Breast epithelium (tissue), 4 donors: Measurements from ENCODE around the gene ADCYAP1R1. TPM values are rescaled to one million over a fixed set of nuclear protein-coding genes. Genes with fewer than 3 reads are reported as not detected.

ENCODE experiments used
- DNase-seq, 2 donors: peaks; one replicate each; pipeline ENCODE4 v3.0.0-alpha.2; 2019; ENCODE audit warnings: low spot score in 2 of 2
- H3K27ac ChIP-seq, 2 donors: fragments of 200-600 bp; sonication (generic) in 1 of 2; one replicate each; pipeline ENCODE4 v1.5.1; 2016 to 2019; ENCODE audit warnings: mild to moderate bottlenecking in 1 of 2
- H3K27me3 ChIP-seq, 2 donors: fragments of 200-600 bp; sonication (generic) in 1 of 2; one replicate each; pipeline versions ENCODE4 v1.5.1 to v1.6.0; 2017 to 2019; ENCODE audit warnings: control low read depth in 1 of 2, mild to moderate bottlenecking in 1 of 2
- H3K36me3 ChIP-seq: fragments of 200-600 bp; one replicate; pipeline ENCODE4 v1.5.1; 2019
- H3K4me1 ChIP-seq, 2 donors: fragments of 200-600 bp; sonication (generic); one replicate each; pipeline ENCODE4 v1.5.1; 2016 to 2019; ENCODE audit warnings: control low read depth in 1 of 2
- H3K4me3 ChIP-seq, 3 donors: fragments of 200-600 bp; sonication (generic); 1 replicate in 2 of 3; 2 replicates in 1 of 3; pipeline ENCODE4 v1.5.1; 2016 to 2019; ENCODE audit warnings: mild to moderate bottlenecking in 3 of 3, moderate library complexity in 2 of 3
- H3K9me3 ChIP-seq, 2 donors: fragments of 200-600 bp; sonication (generic) in 1 of 2; one replicate each; pipeline ENCODE4 v1.5.1; 2016 to 2019; ENCODE audit warnings: control low read depth in 1 of 2
- POLR2A ChIP-seq: fragments of 450-650 bp; IDR thresholded peaks from one replicate; pipeline ENCODE4 v1.6.1; 2016; ENCODE audit warnings: antibody characterized with exemption, mild to moderate bottlenecking, moderate library complexity
- POLR2AphosphoS5 ChIP-seq, 3 donors: sonication (generic); formaldehyde crosslinking; IDR thresholded peaks; one replicate each; pipeline ENCODE4 v1.6.1; 2017; ENCODE audit warnings: antibody characterized with exemption in 3 of 3
- intact Hi-C: fragments of 100-400 bp; cut with DNase I; formaldehyde crosslinking; loops from one replicate; pipeline ENCODE4 v1.15.1; 2023; ENCODE audit warnings: low total_unique reads
- total RNA-seq, 3 donors: library from RNA; depleted of rRNA; stranded (reverse); fragments of >200 nt; gene quantifications; one replicate each; pipeline ENCODE4 v1.1.0, GENCODE V29; 2016
- TF ChIP-seq, protein P1 (sequence below), 3 donors: fragments of 450-650 bp; IDR thresholded peaks; one replicate each; pipeline ENCODE4 v1.5.1; 2016 to 2017; ENCODE audit warnings: antibody characterized with exemption in 3 of 3, mild to moderate bottlenecking in 3 of 3, moderate library complexity in 3 of 3

The ADCYAP1R1 gene
- total RNA-seq, 3 donors from 2014 or later: 2.6 to 19.7 (median 4.1) TPM

DNA sequence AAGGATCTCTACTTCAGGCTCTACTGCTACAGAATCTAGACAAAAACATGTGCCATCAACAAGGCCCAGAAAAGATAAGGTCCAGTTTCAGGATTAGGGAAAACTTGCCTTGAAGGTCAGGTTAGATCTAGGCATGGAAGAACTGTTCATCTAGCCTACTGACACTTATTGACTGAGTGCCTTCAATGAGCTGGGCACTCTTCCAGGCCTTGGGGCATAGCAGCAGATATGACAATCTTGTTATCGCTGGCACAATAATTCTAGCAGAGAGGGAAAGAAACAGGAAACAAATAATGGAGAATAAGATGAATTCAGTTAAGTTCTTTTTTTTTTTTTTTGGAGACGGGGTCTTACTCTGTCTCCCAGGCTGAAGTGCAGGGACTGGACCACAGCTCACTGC, 71.6 kb downstream of the ADCYAP1R1 start:
- no peak for DNase-seq
- Histone ChIP-seq H3K27ac (no peak overlapping the region), H3K4me1 (no peaks in the 10 kb centered on the region), H3K9me3 (no peaks in the 10 kb centered on the region), H3K36me3 (no peaks in the 10 kb centered on the region), H3K4me3 (no peak overlapping the region), H3K27me3 (no peaks in the 10 kb centered on the region)
- TF ChIP-seq, protein P1, sequence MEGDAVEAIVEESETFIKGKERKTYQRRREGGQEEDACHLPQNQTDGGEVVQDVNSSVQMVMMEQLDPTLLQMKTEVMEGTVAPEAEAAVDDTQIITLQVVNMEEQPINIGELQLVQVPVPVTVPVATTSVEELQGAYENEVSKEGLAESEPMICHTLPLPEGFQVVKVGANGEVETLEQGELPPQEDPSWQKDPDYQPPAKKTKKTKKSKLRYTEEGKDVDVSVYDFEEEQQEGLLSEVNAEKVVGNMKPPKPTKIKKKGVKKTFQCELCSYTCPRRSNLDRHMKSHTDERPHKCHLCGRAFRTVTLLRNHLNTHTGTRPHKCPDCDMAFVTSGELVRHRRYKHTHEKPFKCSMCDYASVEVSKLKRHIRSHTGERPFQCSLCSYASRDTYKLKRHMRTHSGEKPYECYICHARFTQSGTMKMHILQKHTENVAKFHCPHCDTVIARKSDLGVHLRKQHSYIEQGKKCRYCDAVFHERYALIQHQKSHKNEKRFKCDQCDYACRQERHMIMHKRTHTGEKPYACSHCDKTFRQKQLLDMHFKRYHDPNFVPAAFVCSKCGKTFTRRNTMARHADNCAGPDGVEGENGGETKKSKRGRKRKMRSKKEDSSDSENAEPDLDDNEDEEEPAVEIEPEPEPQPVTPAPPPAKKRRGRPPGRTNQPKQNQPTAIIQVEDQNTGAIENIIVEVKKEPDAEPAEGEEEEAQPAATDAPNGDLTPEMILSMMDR (IDR thresholded peaks at IDR 0.05): no peak
- no peak for TF ChIP-seq POLR2A
- intact Hi-C loops: no loop called here

DNA sequence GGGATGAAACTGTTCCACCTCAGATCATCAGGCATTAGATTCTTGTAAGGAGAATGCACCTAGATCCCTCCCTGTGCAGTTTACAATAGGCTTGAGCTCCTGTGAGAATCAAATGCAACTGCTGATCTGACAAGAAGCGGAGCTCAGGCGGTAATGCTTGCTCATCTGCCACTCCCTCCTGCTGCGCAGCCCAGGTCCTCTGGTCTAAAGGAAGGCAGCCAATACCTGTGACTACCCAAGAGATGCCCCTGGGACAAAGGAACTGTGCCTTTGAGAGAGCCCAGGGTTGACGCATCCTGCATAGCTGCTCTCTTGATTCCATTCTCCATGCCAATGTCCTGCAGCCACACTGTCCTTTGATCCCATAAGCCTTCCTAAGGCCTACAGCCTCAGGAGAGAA, 73.1 kb downstream of the ADCYAP1R1 start:
- no peak overlapping the region for H3K27ac ChIP-seq
- H3K9me3 ChIP-seq: no peaks in the 10 kb centered on the region
- intact Hi-C loops: no loop called here
- H3K4me3 ChIP-seq: no peak overlapping the region
- TF ChIP-seq, protein P1 (IDR thresholded peaks at IDR 0.05): no peak
- TF ChIP-seq POLR2A: no peak
- TF ChIP-seq POLR2AphosphoS5 (IDR thresholded peaks at IDR 0.05): no peak
- H3K4me1 ChIP-seq: no peaks in the 10 kb centered on the region
- no peaks in the 10 kb centered on the region for H3K36me3 ChIP-seq
- H3K27me3 ChIP-seq: no peaks in the 10 kb centered on the region
- no peak for DNase-seq

DNA sequence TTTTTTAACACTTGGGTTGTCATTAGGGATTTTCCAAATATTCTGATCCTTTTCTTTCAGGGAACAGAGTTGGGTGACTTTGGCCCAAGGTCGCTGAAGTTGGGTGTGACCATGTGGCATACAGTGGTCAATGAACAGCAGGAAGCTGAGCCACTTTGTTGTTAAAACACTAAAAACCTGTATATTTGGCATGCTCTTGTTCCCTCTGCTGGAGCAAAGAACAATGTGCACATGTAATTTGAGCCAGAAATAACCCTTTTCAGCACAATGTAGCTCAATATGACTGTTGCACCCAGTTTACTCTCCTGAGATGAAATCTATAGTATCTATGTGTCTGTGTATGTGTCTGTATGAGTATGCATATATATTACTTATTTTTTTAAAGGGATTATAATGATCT, 74.9 kb downstream of the ADCYAP1R1 start:
- Histone ChIP-seq H3K36me3 (no peaks in the 10 kb centered on the region), H3K9me3 (no peaks in the 10 kb centered on the region), H3K27me3 (no peaks in the 10 kb centered on the region), H3K4me1 (no peaks in the 10 kb centered on the region), H3K4me3 (no peak overlapping the region), H3K27ac (no peak overlapping the region)
- no peak for DNase-seq
- no peak for TF ChIP-seq POLR2AphosphoS5 (IDR thresholded peaks at IDR 0.05)
- TF ChIP-seq, protein P1 (IDR thresholded peaks at IDR 0.05): no peak
- TF ChIP-seq POLR2A: no peak
- intact Hi-C loops: no loop called here

DNA sequence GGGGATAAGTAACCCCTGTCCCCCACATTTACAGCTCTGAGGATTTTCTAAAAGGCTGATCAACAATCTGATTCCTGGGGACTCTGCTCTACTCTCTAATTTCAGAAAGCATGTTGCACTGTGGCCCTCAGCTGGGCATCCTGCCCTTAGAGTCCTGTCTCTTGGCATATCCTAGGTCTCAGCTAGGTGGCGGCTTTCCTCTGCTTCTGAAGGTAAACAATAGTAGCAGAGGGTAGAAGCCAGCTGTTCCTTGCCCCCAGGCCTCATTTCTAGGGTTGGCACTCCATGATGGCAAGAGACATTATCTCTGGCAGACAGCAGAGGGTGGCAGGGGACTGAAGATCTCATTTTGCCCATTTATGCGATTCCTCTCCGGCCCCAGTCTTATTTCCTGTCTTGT, 77.0 kb downstream of the ADCYAP1R1 start:
- no peak for DNase-seq
- Histone ChIP-seq H3K27ac (no peak overlapping the region), H3K36me3 (no peaks in the 10 kb centered on the region), H3K4me1 (no peaks in the 10 kb centered on the region), H3K4me3 (no peak overlapping the region), H3K27me3 (no peaks in the 10 kb centered on the region), H3K9me3 (no peaks in the 10 kb centered on the region)
- intact Hi-C loops: no loop called here
- TF ChIP-seq POLR2AphosphoS5 (IDR thresholded peaks at IDR 0.05): no peak
- TF ChIP-seq, protein P1 (IDR thresholded peaks at IDR 0.05): no peak
- no peak for TF ChIP-seq POLR2A

DNA sequence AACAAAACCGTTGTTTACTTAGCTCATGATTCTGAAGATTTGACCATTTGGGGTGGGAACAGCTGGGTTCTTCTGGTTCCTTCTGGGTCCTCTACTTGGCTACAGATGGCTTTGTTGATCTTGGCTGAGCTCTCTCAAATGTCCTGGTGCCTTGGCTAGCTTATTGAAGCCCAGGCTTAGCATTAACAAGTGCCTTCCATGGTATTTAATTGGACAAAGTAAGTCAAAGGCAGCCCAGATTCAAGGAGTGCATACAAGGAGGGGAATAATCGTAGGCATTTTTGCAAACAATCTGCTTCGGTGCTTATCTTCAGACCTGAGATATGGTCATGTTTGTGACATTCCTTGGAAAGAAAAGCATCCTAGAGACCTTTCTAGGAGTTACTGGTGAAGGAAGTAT, 81.4 kb downstream of the ADCYAP1R1 start:
- TF ChIP-seq POLR2AphosphoS5 (IDR thresholded peaks at IDR 0.05): no peak
- TF ChIP-seq, protein P1 (IDR thresholded peaks at IDR 0.05): no peak
- TF ChIP-seq POLR2A: no peak
- intact Hi-C loops: loop anchor here (10.0 kb wide), 1 partner anchor 521 kb away; no protein-coding TSS in a partner anchor

More for the DNA sequence above, 81.4 kb downstream of the ADCYAP1R1 start:
- Histone ChIP-seq H3K4me1 (no peaks in the 10 kb centered on the region), H3K27me3 (no peaks in the 10 kb centered on the region), H3K27ac (no peak overlapping the region), H3K9me3 (no peaks in the 10 kb centered on the region), H3K4me3 (no peak overlapping the region), H3K36me3 (no peaks in the 10 kb centered on the region)
- DNase-seq: no peak
